Loucy (cell line): Measurements from ENCODE around the gene SPATS2.
A peak's percentile ranks its signal among the peaks of the same experiment; 100 is the strongest.

Source experiments
- H2AFZ ChIP-seq: fragments of 200-600 bp; sonication (generic); 2 replicates; pipeline ENCODE4 v1.6.0; 2016; ENCODE audit warnings: antibody characterized with exemption, mild to moderate bottlenecking, low read length, moderate library complexity
- H3F3A ChIP-seq: fragments of 200-600 bp; 2 replicates; pipeline ENCODE4 v1.6.0; 2016; ENCODE audit warnings: antibody characterized with exemption, low read depth, mild to moderate bottlenecking
- H3K27me3 ChIP-seq: fragments of 200-600 bp; sonication (generic); 2 replicates; pipeline ENCODE4 v1.6.1; 2014; ENCODE audit warnings: low read length, mild to moderate bottlenecking; ENCODE audit not compliant: insufficient read depth, poor library complexity, severe bottlenecking
- H3K36me3 ChIP-seq: fragments of 200-600 bp; sonication (generic); 2 replicates; pipeline ENCODE4 v1.6.1; 2016; ENCODE audit warnings: low read length; ENCODE audit not compliant: insufficient read depth
- H3K4me1 ChIP-seq: fragments of 200-600 bp; sonication (generic); 2 replicates; pipeline ENCODE4 v1.5.1; 2014; ENCODE audit warnings: low read length, mild to moderate bottlenecking; ENCODE audit not compliant: insufficient read depth, poor library complexity, severe bottlenecking
- H3K4me2 ChIP-seq: fragments of 200-600 bp; sonication (generic); 2 replicates; pipeline ENCODE4 v1.6.0; 2014; ENCODE audit warnings: antibody characterized with exemption, low read length, low read depth, mild to moderate bottlenecking; ENCODE audit not compliant: poor library complexity, severe bottlenecking
- H3K4me3 ChIP-seq: fragments of 200-600 bp; sonication (generic); 2 replicates; pipeline ENCODE4 v1.5.1; 2014; ENCODE audit warnings: low read length, mild to moderate bottlenecking, mixed read lengths; ENCODE audit not compliant: poor library complexity, severe bottlenecking
- H3K79me2 ChIP-seq: fragments of 200-600 bp; sonication (generic); 2 replicates; pipeline ENCODE4 v1.6.1; 2014; ENCODE audit warnings: low read length; ENCODE audit not compliant: insufficient read depth
- H3K9ac ChIP-seq: fragments of 200-600 bp; sonication (generic); 2 replicates; pipeline ENCODE4 v1.6.0; 2014; ENCODE audit warnings: mild to moderate bottlenecking, low read depth, low read length, moderate library complexity; ENCODE audit not compliant: poor library complexity, severe bottlenecking
- H3K9me2 ChIP-seq: fragments of 200-600 bp; sonication (generic); replicated peaks from 2 replicates; pipeline ENCODE4 v1.6.1; 2016; ENCODE audit warnings: low read depth, low read length, mixed read lengths
- H3K9me3 ChIP-seq: fragments of 200-600 bp; sonication (generic); 2 replicates; pipeline ENCODE4 v1.6.1; 2014; ENCODE audit warnings: mild to moderate bottlenecking, antibody characterized with exemption, low read length, low read depth; ENCODE audit not compliant: insufficient read depth
- H4K20me1 ChIP-seq: fragments of 200-600 bp; sonication (generic); 2 replicates; pipeline ENCODE4 v1.6.0; 2014; ENCODE audit warnings: antibody characterized with exemption, low read length, mild to moderate bottlenecking; ENCODE audit not compliant: insufficient read depth, poor library complexity, severe bottlenecking
- CTCF ChIP-seq: fragments of 200-600 bp; sonication (generic); conservative IDR thresholded peaks from 2 replicates; pipeline ENCODE4 v1.5.1; 2014; ENCODE audit warnings: mild to moderate bottlenecking, antibody characterized with exemption, low read length
- EZH2phosphoT487 ChIP-seq: fragments of 200-600 bp; IDR thresholded peaks from 2 replicates; pipeline ENCODE4 v1.6.1; 2018; ENCODE audit warnings: antibody characterized with exemption, mild to moderate bottlenecking, moderate library complexity, borderline replicate concordance

The SPATS2 gene

DNA sequence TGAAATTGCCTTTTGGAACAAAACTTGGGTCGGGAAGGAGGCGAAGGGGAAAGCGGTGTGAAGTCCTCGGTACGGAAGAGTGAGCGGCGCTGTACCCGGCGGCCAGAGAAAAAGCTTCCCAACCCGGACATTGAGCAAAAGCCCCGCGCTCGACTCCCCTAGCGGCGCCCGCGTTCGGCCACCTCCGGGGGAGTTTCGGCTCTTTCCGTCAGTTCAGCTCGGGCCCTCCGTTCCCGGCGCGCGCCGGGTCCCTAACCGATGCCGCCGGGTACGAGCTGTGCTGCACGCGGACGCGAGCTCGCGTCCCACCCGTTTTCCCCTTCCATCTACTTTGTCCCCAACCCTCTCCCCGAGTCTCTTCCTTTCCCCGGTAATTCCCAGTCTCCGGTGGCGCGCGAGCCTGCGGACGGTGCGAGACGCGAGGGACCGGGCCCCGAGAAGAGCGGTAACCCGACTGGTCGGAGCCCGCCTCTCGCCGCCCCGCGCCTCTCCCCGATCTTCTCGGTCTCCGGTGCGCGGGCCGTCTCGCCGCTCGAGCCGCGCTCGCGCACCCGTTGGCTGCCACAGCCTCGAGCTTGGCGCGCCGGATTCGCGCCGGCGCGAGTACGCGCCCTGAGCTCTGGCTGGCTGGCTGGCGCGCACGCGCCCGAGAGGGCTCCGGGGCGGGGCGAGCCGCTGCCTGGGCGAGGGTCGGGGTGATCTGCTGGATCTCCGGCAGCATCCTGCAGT is 446 bp upstream of the SPATS2 start:
- Histone ChIP-seq H2AFZ (peak overlapping the region; percentile 98), H3K27me3 (no peaks in the 10 kb centered on the region), H3K9me2 (no peaks in the 10 kb centered on the region), H4K20me1 (peaks cover 24% of the 10 kb centered on the region), H3K4me2 (peak overlapping the region; percentile 84), H3K4me3 (peak overlapping the region; percentile 92), H3K36me3 (no peaks in the 10 kb centered on the region), H3K9ac (peak overlapping the region; percentile 96), H3K4me1 (peaks cover 50% of the 10 kb centered on the region), H3F3A (peaks cover 3% of the 10 kb centered on the region; the same call in 1 of the 2 replicates), H3K79me2 (peaks cover 43% of the 10 kb centered on the region), H3K9me3 (no peaks in the 10 kb centered on the region)
- TF ChIP-seq EZH2phosphoT487 (no peak), CTCF (0 out of 2 replicates have a peak, but pooled peaks have one; percentile 11)

- Histone ChIP-seq H4K20me1 (peaks cover 29% of the 10 kb centered on the region), H3K4me3 (peak overlapping the region; percentile 92), H3K4me1 (peaks cover 59% of the 10 kb centered on the region), H2AFZ (0 out of 2 replicates have a peak overlapping the region, but pooled peaks have one; percentile 98), H3K9ac (peak overlapping the region; percentile 96), H3K36me3 (no peaks in the 10 kb centered on the region), H3K79me2 (peaks cover 57% of the 10 kb centered on the region), H3K4me2 (peak overlapping the region; percentile 92), H3F3A (peaks cover 3% of the 10 kb centered on the region; the same call in 1 of the 2 replicates), H3K27me3 (no peaks in the 10 kb centered on the region), H3K9me2 (no peaks in the 10 kb centered on the region), H3K9me3 (no peaks in the 10 kb centered on the region)
- TF ChIP-seq EZH2phosphoT487 = no peak
- TF ChIP-seq CTCF = no peak
These were observed 958 bp downstream of the SPATS2 start for GRCh38 chr12:49368240-49368600.

DNA sequence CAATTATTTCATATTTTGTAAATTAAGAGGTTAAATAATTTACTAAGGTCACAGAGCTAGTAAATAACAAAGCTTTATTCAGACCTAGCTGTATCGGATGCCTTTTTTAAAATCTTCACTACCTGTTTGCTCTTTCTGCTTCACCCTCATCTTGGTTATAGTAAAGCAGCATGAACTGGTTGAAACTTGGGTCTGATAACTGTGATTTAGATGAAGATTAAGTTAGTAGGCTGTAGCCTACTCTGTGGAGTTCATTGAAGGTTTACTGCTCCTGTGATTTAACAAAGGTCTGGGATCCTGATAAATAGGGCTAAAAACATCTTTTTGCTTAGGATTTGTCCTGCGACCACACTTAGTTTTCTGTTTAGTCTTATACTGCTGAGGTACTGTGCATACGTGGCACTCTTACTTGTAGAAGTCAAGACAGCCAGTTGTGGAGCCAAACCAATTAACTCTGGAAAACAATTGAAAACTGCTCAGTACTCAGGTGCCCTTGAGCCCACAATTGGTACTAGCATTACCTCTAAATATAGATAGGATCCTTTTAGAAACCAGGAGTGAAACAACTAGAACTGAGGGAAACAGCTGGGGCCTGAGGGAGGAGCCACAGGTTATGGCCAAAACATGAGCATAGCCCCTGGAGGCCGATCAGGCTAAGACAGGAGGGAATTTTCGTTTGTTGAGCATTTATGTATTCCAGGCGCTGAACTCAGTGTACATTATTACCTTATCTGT is 2.3 kb downstream of the SPATS2 start:
- Histone ChIP-seq H3K9me2 (no peaks in the 10 kb centered on the region), H3K9me3 (no peaks in the 10 kb centered on the region), H3K4me2 (peak overlapping the region; percentile 92), H3K4me3 (peak overlapping the region; percentile 92), H3K27me3 (no peaks in the 10 kb centered on the region), H4K20me1 (peaks cover 29% of the 10 kb centered on the region), H3K4me1 (peaks cover 66% of the 10 kb centered on the region), H3F3A (peaks cover 3% of the 10 kb centered on the region; the same call in 1 of the 2 replicates), H2AFZ (no peak overlapping the region), H3K9ac (peak overlapping the region; percentile 4), H3K36me3 (no peaks in the 10 kb centered on the region), H3K79me2 (peaks cover 68% of the 10 kb centered on the region)
- TF ChIP-seq CTCF = peak; percentile 57
- no peak for TF ChIP-seq EZH2phosphoT487
